ENCODE measurements around the gene GTF2F1. TPM values are rescaled to one million over a fixed set of nuclear protein-coding genes. Genes with fewer than 3 reads are reported as not detected.

The GTF2F1 gene
- total RNA-seq, 1 experiment from 2014 or later, result 89.4 TPM

DNA sequence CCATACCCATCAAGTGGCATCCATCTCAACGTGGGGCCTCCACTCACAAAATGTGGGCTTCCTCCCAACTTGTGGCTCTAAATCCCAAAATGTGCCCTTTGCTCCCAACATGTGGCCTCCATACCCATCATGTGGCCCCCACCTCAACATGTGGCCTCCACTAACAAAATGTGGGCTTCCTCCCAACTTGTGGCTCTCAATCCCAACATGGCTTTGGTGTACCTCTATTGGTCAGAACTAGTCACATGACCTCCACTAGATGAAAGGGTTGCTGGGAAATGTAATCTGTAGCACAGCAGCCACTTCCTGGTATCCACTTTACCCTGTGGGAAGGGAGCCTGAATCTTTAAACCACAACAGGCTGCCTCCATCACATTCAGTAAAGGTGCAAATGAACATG is 49.5 kb downstream of the GTF2F1 start:
- Histone ChIP-seq H3K9me2 (replicated peaks; ENCODE audit: low read length) (no peaks in the 10 kb centered on the region), H3K36me3 (ENCODE audit: low read depth, low read length) (no peaks in the 10 kb centered on the region), H2AFZ (ENCODE audit: low read length) (no peak overlapping the region), H3K4me1 (ENCODE audit: insufficient read depth, low read length) (no peaks in the 10 kb centered on the region), H3K9ac (ENCODE audit: low read length) (no peak overlapping the region), H3K9me3 (ENCODE audit: low read length) (no peaks in the 10 kb centered on the region), H3K27ac (ENCODE audit: low read length) (no peak overlapping the region), H3K79me2 (ENCODE audit: low read length) (no peaks in the 10 kb centered on the region), H3F3A (ENCODE audit: low read length, unreplicated experiment) (no peaks in the 10 kb centered on the region), H3K27me3 (ENCODE audit: low read length) (no peaks in the 10 kb centered on the region), H3K4me2 (ENCODE audit: low read length) (no peak overlapping the region), H3K4me3 (ENCODE audit: low read length) (no peak overlapping the region), H4K20me1 (ENCODE audit: low read length) (no peaks in the 10 kb centered on the region)
- ChIA-PET CTCF (no interaction called here), POLR2A (ENCODE audit: unreplicated experiment) (no interaction called here)
- ATAC-seq (no peak), DNase-seq (no peak)
- intact Hi-C loops (cut with micrococcal nuclease), result no loop called here
- TF ChIP-seq EZH2 (IDR thresholded peaks at IDR 0.05; ENCODE audit: low read length, unreplicated experiment) (no peak), EZH2phosphoT487 (IDR thresholded peaks at IDR 0.05; ENCODE audit: borderline replicate concordance, low read length) (no peak)
- TF ChIP-seq, protein P1, sequence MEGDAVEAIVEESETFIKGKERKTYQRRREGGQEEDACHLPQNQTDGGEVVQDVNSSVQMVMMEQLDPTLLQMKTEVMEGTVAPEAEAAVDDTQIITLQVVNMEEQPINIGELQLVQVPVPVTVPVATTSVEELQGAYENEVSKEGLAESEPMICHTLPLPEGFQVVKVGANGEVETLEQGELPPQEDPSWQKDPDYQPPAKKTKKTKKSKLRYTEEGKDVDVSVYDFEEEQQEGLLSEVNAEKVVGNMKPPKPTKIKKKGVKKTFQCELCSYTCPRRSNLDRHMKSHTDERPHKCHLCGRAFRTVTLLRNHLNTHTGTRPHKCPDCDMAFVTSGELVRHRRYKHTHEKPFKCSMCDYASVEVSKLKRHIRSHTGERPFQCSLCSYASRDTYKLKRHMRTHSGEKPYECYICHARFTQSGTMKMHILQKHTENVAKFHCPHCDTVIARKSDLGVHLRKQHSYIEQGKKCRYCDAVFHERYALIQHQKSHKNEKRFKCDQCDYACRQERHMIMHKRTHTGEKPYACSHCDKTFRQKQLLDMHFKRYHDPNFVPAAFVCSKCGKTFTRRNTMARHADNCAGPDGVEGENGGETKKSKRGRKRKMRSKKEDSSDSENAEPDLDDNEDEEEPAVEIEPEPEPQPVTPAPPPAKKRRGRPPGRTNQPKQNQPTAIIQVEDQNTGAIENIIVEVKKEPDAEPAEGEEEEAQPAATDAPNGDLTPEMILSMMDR (conservative IDR thresholded peaks at IDR 0.05; ENCODE audit: low read depth, low read length), result no peak
- BruUV-seq (replicated peaks), result no TSS peak

DNA sequence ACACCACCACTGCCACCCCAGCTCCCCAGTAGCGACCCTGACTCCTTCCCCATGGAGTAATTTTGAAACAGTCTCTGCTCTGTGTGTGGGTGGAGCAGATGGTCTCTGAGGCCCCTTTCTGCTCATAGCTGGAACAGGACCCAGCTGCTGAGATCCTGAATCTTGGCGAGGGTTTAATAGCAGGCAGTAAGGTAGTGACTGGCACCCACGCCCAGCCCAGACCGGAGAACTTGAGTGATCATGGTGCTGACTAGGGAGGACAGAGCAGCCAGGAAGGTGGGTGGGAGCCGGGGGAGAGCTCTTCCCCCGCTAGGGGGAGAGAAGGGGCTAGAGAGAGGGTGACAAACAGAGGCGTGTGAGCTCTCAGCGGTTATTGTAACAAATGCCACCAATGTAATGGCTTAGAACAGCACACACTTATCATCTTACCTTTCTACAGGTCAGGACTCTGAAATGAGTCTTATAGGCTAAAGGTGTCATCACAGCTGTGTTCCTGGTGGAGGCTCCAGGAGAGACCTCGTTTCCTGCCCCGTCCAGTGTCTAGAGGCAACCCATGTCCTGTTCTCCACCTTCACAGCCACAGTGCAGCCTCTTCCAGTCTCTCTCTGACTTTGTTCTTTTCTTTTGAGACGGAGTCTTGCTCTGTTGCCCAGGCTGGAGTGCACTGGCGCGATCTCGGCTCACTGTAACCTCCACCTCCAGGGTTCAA is 52.3 kb downstream of the GTF2F1 start:
- POLR2A ChIA-PET (ENCODE audit: unreplicated experiment), result interaction anchor here (0.6 kb wide), 1 partner anchor 1549 kb away, joined by 6 read pairs; the partner anchor contains the start of gene FEM1A

More for the DNA sequence above, 52.3 kb downstream of the GTF2F1 start:
- Histone ChIP-seq H4K20me1 (ENCODE audit: low read length) (no peaks in the 10 kb centered on the region), H2AFZ (ENCODE audit: low read length) (no peak overlapping the region), H3K4me3 (ENCODE audit: low read length) (no peak overlapping the region), H3K79me2 (ENCODE audit: low read length) (no peaks in the 10 kb centered on the region), H3K27ac (ENCODE audit: low read length) (no peak overlapping the region), H3K9me3 (ENCODE audit: low read length) (no peaks in the 10 kb centered on the region), H3K4me1 (ENCODE audit: insufficient read depth, low read length) (no peaks in the 10 kb centered on the region), H3K9ac (ENCODE audit: low read length) (no peak overlapping the region), H3F3A (ENCODE audit: low read length, unreplicated experiment) (no peaks in the 10 kb centered on the region), H3K4me2 (ENCODE audit: low read length) (no peak overlapping the region), H3K27me3 (ENCODE audit: low read length) (no peaks in the 10 kb centered on the region), H3K9me2 (replicated peaks; ENCODE audit: low read length) (no peaks in the 10 kb centered on the region), H3K36me3 (ENCODE audit: low read depth, low read length) (no peaks in the 10 kb centered on the region)
- intact Hi-C loops (cut with micrococcal nuclease), result no loop called here
- ATAC-seq, result no peak
- BruUV-seq (replicated peaks), result no TSS peak
- TF ChIP-seq EZH2phosphoT487 (IDR thresholded peaks at IDR 0.05; ENCODE audit: borderline replicate concordance, low read length) (no peak), EZH2 (IDR thresholded peaks at IDR 0.05; ENCODE audit: low read length, unreplicated experiment) (no peak)
- TF ChIP-seq, protein P1 (conservative IDR thresholded peaks at IDR 0.05; ENCODE audit: low read depth, low read length), result no peak
- CTCF ChIA-PET, result no interaction called here
- no peak for DNase-seq
